Left renal pelvis (tissue), 4 donors: Measurements from ENCODE around the gene ATF6B. TPM values are rescaled to one million over a fixed set of nuclear protein-coding genes. Genes with fewer than 3 reads are reported as not detected.

Experiments used
- polyA plus RNA-seq, 4 donors: library from polyadenylated mRNA; unstranded; fragments of 120-200 nt; gene quantifications; one replicate each; pipeline ENCODE4 v1.2.1, GENCODE V29; 2013; ENCODE audit not compliant: insufficient read length in 4 of 4

The ATF6B gene
- polyA plus RNA-seq, 4 donors: 82.5 to 114 (median 85.7) TPM

Other genes starting within 250 kb of the ATF6B start
- gene SLC44A4, start 249.2 kb downstream of the ATF6B start, polyA plus RNA-seq: 10 to 100 TPM in 3 of 4 donors, 1 to 10 TPM in 1; 2.4 to 53.4 (median 41.4) TPM
- 10 to 100 TPM; 69.0 to 99.0 (median 77.6) TPM for gene EHMT2, start 230.5 kb downstream of the ATF6B start, polyA plus RNA-seq
- 10 to 100 TPM; 17.7 to 28.9 (median 22.0) TPM for gene ZBTB12, start 226.2 kb downstream of the ATF6B start, polyA plus RNA-seq
- gene C2, start 200.5 kb downstream of the ATF6B start, polyA plus RNA-seq: 10 to 100 TPM in 1 of 4 donors, 1 to 10 TPM in 3; 3.1 to 12.4 (median 5.0) TPM
- gene CFB, start 182.2 kb downstream of the ATF6B start, polyA plus RNA-seq: 10 to 100 TPM in 1 of 4 donors, 1 to 10 TPM in 3; 4.6 to 13.0 (median 6.7) TPM
- gene NELFE, start 169.3 kb downstream of the ATF6B start, polyA plus RNA-seq: 10 to 100 TPM; 72.5 to 97.9 (median 84.9) TPM
- 10 to 100 TPM; 33.1 to 51.5 (median 39.7) TPM for gene SKIC2, start 169.1 kb downstream of the ATF6B start, polyA plus RNA-seq
- 10 to 100 TPM; 22.6 to 37.5 (median 30.1) TPM for gene DXO, start 156.1 kb downstream of the ATF6B start, polyA plus RNA-seq
- 10 to 100 TPM in 3 of 4 donors, 1 to 10 TPM in 1; 8.6 to 26.2 (median 15.2) TPM for gene C4A, start 146.2 kb downstream of the ATF6B start, polyA plus RNA-seq
- gene C4B, start 113.5 kb downstream of the ATF6B start, polyA plus RNA-seq: 10 to 100 TPM; 10.3 to 27.3 (median 16.0) TPM
- 1 to 10 TPM in 3 of 4 donors, under 1 TPM in 1; 0.76 to 1.4 (median 1.1) TPM for gene CYP21A2, start 89.8 kb downstream of the ATF6B start, polyA plus RNA-seq
- gene TNXB, start 18.9 kb downstream of the ATF6B start, polyA plus RNA-seq: 10 to 100 TPM in 2 of 4 donors, 1 to 10 TPM in 2; 4.6 to 98.0 (median 8.3) TPM
- gene FKBPL, start 2.0 kb upstream of the ATF6B start, polyA plus RNA-seq: 1 to 10 TPM; 6.0 to 8.3 (median 6.9) TPM
- 1 to 10 TPM; 2.5 to 5.4 (median 3.4) TPM for gene PRRT1, start 23.7 kb upstream of the ATF6B start, polyA plus RNA-seq
- gene PPT2, start 25.9 kb upstream of the ATF6B start, polyA plus RNA-seq: 10 to 100 TPM; 26.6 to 45.5 (median 34.9) TPM
- gene EGFL8, start 36.3 kb upstream of the ATF6B start, polyA plus RNA-seq: 10 to 100 TPM; 21.2 to 45.5 (median 26.6) TPM
- gene AGPAT1, start 47.8 kb upstream of the ATF6B start, polyA plus RNA-seq: 100 to 1,000 TPM in 2 of 4 donors, 10 to 100 TPM in 2; 84.4 to 105 (median 99.7) TPM
- gene RNF5, start 50.2 kb upstream of the ATF6B start, polyA plus RNA-seq: 100 to 1,000 TPM in 1 of 4 donors, 10 to 100 TPM in 3; 57.4 to 103 (median 98.1) TPM
- 10 to 100 TPM; 14.3 to 30.0 (median 21.3) TPM for gene AGER, start 56.0 kb upstream of the ATF6B start, polyA plus RNA-seq
- gene PBX2, start 62.0 kb upstream of the ATF6B start, polyA plus RNA-seq: 100 to 1,000 TPM; 135 to 202 (median 172) TPM
- 10 to 100 TPM in 1 of 4 donors, 1 to 10 TPM in 3; 8.0 to 13.3 (median 8.8) TPM for gene GPSM3, start 64.4 kb upstream of the ATF6B start, polyA plus RNA-seq
- 10 to 100 TPM; 14.3 to 19.3 (median 17.0) TPM for gene NOTCH4, start 95.8 kb upstream of the ATF6B start, polyA plus RNA-seq
- gene TSBP1, start 243.7 kb upstream of the ATF6B start, polyA plus RNA-seq: under 1 TPM in 1 of 4 donors, not detected in 3; 0.18 TPM